ENCODE results near the gene MYDGF. TPM values are rescaled to one million over a fixed set of nuclear protein-coding genes. Genes with fewer than 3 reads are reported as not detected.

The MYDGF gene
- total RNA-seq, 4 donors from 2014 or later = 33.5 to 48.7 (median 41.5) TPM

DNA sequence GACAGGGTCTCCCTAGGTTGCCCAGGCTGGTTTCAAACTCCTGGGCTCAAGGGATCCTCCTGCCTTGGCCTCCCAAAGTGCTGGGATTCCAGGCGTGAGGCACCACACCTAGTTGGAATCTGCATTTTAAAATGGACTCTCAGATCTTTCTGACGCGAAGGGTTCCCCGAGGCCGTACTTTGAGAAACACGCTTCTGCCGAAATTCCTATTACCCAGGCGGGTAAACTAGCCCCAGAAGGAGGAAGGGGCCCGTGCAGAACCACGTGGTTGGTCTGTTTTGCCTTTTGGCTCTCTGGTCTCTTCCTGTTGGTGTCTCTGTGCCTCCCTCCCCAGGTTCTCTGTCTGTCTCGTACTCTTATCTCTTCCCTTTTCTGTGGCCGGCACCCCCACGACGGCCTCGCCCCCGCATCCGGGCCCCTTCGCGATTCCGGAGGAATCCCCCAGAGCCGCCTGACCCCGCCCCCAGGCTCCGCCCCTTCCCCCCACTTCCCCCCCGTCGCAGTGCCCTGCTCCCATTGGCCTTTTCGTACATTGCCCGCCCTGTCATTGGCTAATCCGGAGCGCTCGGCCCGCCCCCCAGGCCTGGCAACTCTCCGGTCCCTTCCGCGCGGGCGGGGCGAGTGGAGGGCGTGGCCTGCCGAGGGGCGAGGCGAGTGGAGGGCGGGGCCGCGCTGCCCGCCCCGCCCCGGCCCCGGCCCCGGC lies 31.2 kb downstream of the MYDGF start, which contains the start of gene TNFAIP8L1:
TSS of gene TNFAIP8L1 (plus strand) at position 689 of the 703 bp plus-strand sequence. CDS start 12,354 bp downstream, outside the sequence.
- DNase-seq (ENCODE audit: low spot score in 2 of 2) = peak; percentile 97
- TF ChIP-seq POLR2A (IDR thresholded peaks at IDR 0.05) (no peak), EP300 (IDR thresholded peaks at IDR 0.05) (peak in 1 of 2 donors; percentile 29)
- H3K36me3 ChIP-seq = no peaks in the 10 kb centered on the region
- H3K4me1 ChIP-seq = peaks cover 0 to 43% (median 31%) of the 10 kb centered on the region in 4 donors
- no peaks in the 10 kb centered on the region for H3K27me3 ChIP-seq
- H3K9me3 ChIP-seq = no peaks in the 10 kb centered on the region
- H3K27ac ChIP-seq = peak within 1 kb of the TSS; percentile 39 to 85 (median 78)
- WGBS, 2 donors = 3% methylated on average over 33 to 48 of the region's 49 CpGs
- peak within 1 kb of the TSS; percentile 51 to 80 (median 69) for H3K4me3 ChIP-seq

DNA sequence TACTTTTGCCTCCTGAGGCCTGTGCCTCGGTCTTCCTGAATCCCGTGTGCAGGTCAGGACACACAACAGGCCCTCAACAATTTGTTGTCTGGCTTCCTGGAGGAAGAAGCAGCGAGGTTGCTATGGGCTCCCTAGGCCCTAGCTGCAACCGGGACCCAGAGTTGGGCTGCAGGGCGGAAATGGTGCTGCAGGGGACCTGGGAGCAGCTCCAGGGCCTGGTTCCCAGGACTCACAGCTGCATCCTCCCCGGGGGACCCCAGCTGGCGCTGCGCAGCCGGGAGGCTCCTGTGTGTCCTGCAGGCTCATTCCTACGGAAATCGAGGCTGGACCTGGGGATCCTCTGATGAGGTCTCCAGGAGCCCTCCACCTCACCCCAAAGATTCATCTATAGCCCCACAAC lies 31.8 kb downstream of the MYDGF start:
- no peaks in the 10 kb centered on the region for H3K36me3 ChIP-seq
- H3K27me3 ChIP-seq = no peaks in the 10 kb centered on the region
- H3K9me3 ChIP-seq = no peaks in the 10 kb centered on the region
- H3K4me3 ChIP-seq = no peak overlapping the region
- DNase-seq (ENCODE audit: low spot score in 2 of 2) = no peak
- 57 to 58% methylated on average over 9 to 11 of the region's 11 CpGs for WGBS, 2 donors
- H3K27ac ChIP-seq = peak overlapping the region in 2 of 4 donors; percentile 9 to 85
- TF ChIP-seq, protein P1, sequence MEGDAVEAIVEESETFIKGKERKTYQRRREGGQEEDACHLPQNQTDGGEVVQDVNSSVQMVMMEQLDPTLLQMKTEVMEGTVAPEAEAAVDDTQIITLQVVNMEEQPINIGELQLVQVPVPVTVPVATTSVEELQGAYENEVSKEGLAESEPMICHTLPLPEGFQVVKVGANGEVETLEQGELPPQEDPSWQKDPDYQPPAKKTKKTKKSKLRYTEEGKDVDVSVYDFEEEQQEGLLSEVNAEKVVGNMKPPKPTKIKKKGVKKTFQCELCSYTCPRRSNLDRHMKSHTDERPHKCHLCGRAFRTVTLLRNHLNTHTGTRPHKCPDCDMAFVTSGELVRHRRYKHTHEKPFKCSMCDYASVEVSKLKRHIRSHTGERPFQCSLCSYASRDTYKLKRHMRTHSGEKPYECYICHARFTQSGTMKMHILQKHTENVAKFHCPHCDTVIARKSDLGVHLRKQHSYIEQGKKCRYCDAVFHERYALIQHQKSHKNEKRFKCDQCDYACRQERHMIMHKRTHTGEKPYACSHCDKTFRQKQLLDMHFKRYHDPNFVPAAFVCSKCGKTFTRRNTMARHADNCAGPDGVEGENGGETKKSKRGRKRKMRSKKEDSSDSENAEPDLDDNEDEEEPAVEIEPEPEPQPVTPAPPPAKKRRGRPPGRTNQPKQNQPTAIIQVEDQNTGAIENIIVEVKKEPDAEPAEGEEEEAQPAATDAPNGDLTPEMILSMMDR (IDR thresholded peaks at IDR 0.05) = no peak
- no peak for TF ChIP-seq EP300 (IDR thresholded peaks at IDR 0.05)
- no peak for TF ChIP-seq POLR2A (IDR thresholded peaks at IDR 0.05)
- H3K4me1 ChIP-seq = peaks cover 0 to 47% (median 31%) of the 10 kb centered on the region in 4 donors

DNA sequence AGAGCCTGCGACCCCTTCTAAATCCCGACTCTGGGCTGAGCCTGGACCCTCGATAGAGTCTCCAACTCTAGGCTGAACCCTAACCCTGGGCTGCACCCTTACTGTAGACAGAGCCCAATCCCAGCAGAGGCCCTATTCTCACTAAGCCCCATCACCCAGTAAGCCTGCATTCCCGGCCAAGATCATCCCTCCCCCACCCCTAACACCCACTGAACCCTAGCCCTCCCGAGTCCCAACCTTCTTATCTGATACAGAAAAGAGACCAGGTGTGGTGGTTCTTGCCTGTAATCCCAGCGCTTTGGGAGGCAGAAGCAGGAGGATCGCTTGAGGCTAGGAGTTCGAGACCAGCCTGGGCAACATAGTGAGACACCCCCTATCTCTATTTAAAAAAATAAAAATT lies 33.4 kb downstream of the MYDGF start:
- H3K27ac ChIP-seq = peak overlapping the region in 2 of 4 donors; percentile 23 to 68
- TF ChIP-seq POLR2A (IDR thresholded peaks at IDR 0.05) = no peak
- TF ChIP-seq EP300 (IDR thresholded peaks at IDR 0.05) = no peak
- TF ChIP-seq, protein P1 (IDR thresholded peaks at IDR 0.05) = no peak

DNA sequence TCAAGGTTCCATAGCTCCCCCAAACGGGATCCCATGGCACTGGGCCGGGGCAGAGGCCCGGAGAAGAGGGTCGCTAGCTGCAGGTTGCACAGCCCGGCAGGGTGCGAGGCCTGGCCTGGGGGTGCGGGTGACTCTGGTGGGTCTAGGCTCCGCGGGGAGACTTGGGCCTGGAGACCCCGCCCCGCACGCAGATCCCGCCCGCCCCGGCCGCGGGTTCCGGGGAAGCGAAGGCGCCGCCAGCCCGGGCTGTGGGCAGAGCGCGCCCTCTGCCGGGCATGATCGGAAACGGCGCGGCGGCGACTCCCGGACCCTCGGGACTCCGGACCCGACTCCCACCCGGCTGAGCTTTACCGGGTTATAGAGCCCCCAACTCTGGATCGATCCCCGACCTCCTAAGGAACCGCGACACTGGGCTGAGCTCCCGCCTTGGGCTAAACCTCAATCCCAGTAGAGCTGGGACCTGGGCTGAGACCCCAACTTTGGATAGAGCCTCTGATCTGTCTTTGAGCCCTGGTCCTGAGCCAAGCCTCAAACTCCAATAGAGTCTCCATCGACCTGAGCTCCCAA lies 33.9 kb downstream of the MYDGF start:
- TF ChIP-seq POLR2A (IDR thresholded peaks at IDR 0.05) = no peak
- TF ChIP-seq, protein P1 (IDR thresholded peaks at IDR 0.05) = peak; percentile 93 to 100 (median 97)
- Histone ChIP-seq H3K4me3 (peak overlapping the region; percentile 35 to 59 (median 56)), H3K27me3 (no peaks in the 10 kb centered on the region), H3K36me3 (no peaks in the 10 kb centered on the region), H3K27ac (peak overlapping the region in 3 of 4 donors; percentile 20 to 68 (median 23)), H3K4me1 (peaks cover 0 to 48% (median 31%) of the 10 kb centered on the region in 4 donors), H3K9me3 (no peaks in the 10 kb centered on the region)
- WGBS, 2 donors = 0% methylated on average over 3 to 42 of the region's 43 CpGs
- DNase-seq (ENCODE audit: low spot score in 2 of 2) = peak; percentile 26 to 34

More for the DNA sequence above, 33.4 kb downstream of the MYDGF start:
- DNase-seq (ENCODE audit: low spot score in 2 of 2) = no peak
- WGBS, 2 donors = 57 to 68% methylated on average over 7 to 8 of the region's 8 CpGs
- Histone ChIP-seq H3K36me3 (no peaks in the 10 kb centered on the region), H3K27me3 (no peaks in the 10 kb centered on the region), H3K4me3 (peak overlapping the region in 1 of 4 donors; percentile 57), H3K9me3 (no peaks in the 10 kb centered on the region), H3K4me1 (peaks cover 0 to 48% (median 31%) of the 10 kb centered on the region in 4 donors)

DNA sequence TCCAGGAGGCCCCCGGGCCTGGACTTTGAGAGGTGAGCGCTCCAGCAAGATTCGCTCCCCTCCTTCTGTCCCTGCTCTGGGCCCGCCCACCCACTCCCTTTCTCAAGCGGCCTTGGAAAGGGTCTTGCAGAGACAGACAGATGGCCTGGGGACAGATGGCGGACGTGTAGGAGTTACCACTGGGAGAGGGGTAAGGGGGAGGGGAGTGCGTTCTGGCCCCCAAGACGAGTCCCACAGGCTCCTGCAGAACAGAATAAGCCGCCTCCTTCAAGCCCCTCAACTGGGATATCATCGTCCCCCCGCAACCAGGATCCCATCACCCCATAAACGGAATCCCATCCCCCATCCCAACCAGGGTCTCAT lies 34.4 kb downstream of the MYDGF start:
- WGBS, 2 donors = 25 to 28% methylated on average over 13 of the region's 13 CpGs
- peak overlapping the region in 2 of 4 donors; percentile 23 to 68 for H3K27ac ChIP-seq
- DNase-seq (ENCODE audit: low spot score in 2 of 2) = no peak

More for the DNA sequence above, 34.4 kb downstream of the MYDGF start:
- Histone ChIP-seq H3K36me3 (no peaks in the 10 kb centered on the region), H3K4me3 (peak overlapping the region; percentile 35 to 59 (median 56)), H3K4me1 (peaks cover 0 to 44% (median 29%) of the 10 kb centered on the region in 4 donors), H3K9me3 (no peaks in the 10 kb centered on the region), H3K27me3 (no peaks in the 10 kb centered on the region)
- TF ChIP-seq POLR2A (IDR thresholded peaks at IDR 0.05) (no peak), EP300 (IDR thresholded peaks at IDR 0.05) (no peak)
- TF ChIP-seq, protein P1 (IDR thresholded peaks at IDR 0.05) = no peak
